HG02763 (cell line): ENCODE results near the gene DARS1.

Source experiments
- ATAC-seq: cut with Tn5 transposase; IDR thresholded peaks from one replicate; pipeline ENCODE4 v1.9.1; 2021; ENCODE audit warnings: mild to moderate bottlenecking, moderate library complexity; ENCODE audit not compliant: unreplicated experiment

DARS1 gene

GRCh38 chr2:135948141-135948540 lies 37.3 kb downstream of the DARS1 start:
- ATAC-seq, result no peak

DNA sequence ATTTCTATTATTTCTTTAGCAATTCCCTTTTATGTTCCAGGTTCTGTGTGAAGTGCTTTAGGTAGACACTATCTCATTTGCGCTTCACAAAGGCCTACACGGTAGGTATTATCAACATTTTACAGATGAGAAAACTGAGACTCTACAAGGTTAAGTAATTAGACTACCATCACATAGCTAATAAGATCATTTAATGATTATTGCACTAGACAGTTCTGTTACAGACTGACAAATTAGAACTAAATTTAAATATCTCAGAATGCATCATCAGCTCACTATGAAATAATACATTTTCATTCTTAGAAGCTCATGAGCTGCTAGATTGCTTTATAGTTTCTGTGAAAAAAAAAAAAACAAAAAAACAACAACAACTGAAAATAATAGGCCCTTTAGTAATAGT lies 37.9 kb downstream of the DARS1 start:
- no peak for ATAC-seq

DNA sequence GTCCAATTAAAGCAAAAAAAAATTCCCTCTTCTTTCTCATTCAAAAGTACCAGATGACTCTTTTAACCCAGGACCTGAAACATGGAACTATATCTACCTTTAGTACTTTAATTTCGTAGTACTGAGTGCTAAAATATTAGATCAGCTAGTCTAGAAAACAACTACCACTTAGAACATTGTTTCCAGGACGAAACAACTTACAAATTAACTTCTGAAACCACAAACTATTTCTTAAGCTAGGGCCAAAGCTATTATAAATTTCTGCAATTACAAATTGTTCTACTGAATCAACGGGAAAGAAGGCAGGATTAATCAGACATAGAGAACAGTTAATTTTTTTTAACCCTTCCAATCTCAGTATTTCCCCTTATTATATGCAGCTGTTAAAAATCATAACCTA lies 39.9 kb downstream of the DARS1 start:
- ATAC-seq, result no peak

DNA sequence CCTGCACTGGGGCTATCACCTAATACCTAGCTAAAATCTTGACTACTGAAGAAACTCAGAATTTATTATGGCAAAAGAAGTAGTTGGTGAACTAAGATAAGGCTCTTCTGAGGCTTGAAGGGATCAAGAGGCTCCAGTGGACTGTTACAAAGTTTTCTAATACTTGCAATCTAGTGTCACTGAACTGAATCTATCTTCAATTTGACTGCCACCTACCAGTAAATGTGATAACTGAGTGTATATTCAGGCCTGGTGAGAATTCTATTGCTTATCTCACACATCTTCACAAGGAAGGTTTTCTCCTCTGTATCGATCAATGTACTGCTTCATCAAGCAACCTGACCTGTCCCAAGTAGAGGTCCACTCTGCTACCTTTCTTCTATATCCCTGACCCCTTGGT lies 40.8 kb downstream of the DARS1 start:
- ATAC-seq, result no peak

GRCh38 chr2:135942936-135943688 lies 42.3 kb downstream of the DARS1 start:
- ATAC-seq, result no peak

- ATAC-seq, result no peak
These were observed 48.9 kb downstream of the DARS1 start for GRCh38 chr2:135936524-135936923.

GRCh38 chr2:135935914-135936313 lies 49.5 kb downstream of the DARS1 start:
- no peak for ATAC-seq

DNA sequence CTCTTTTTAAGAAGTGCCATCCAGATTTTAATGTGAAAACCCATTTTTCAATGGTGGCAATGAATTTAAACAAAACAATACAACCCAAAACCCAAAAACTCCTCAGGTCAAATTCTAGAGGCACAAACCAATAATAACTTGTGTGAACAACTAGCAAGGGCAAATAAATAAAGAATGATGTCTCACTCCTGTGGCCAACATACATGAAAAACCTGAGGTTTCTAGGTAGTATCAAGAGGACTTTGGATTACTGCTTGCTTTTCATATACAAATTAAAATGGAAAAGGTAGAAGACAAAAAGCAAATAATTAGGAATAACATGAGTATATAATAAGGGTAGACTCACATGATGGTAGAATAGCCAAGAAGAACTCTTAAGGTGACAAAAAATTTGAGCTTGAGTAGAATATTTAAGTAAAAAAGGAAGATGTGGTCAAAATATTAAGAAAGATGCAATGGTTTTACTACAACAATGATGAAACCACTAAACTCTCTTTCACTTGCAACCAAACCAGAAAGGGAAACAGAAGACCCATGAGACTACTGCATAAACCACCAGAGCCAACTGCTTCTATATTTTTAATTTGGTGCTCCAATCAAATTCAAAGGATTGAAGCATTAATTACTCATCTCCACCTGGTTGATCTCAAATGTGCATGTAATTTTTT lies 53.5 kb downstream of the DARS1 start:
- ATAC-seq, result no peak

- ATAC-seq, result no peak
These were observed 58.8 kb downstream of the DARS1 start for GRCh38 chr2:135926605-135927004.

DNA sequence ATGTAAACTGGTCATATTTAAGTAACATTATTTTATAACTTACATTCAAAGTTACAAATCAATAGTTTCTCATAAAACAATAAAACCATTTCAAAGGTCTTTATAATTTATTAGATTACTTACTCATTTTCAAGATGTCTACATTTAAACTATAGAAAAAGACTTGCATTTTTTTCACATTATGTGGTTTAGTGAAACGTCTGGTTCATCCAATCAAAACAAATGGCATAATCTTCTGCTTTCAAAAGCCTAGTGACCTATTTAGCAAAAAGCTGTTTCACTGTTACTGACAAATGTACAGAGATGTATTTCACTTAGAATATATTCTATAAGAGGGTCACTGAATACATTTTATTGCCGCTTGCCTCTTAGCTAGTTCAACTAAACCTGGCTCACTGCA lies 59.9 kb downstream of the DARS1 start:
- ATAC-seq, result no peak

- no peak for ATAC-seq
These were observed 69.2 kb downstream of the DARS1 start for GRCh38 chr2:135916207-135916606.

DNA sequence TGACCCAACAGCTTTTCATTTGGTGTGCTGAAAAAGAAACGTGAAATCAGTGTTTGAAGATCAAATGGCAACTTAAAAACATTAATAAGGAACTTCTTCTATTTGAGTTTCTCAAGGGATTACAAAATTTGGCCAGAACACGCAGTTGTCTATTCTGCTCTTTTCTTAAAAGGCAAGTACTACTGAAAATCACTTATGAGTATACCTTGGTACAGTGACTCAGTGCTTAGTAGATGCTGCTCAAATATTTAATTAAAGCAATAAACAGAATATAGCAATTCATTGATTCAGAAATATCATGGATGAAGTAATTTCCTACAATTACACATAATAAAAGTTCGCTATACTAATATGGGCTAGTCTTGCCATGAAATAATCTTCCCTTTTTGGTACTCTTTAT lies 70.9 kb downstream of the DARS1 start:
- ATAC-seq, result no peak

- ATAC-seq, result no peak
These were observed 71.6 kb downstream of the DARS1 start for GRCh38 chr2:135913727-135914365.

- no peak for ATAC-seq
These were observed 75.5 kb downstream of the DARS1 start for GRCh38 chr2:135909976-135910375.

DNA sequence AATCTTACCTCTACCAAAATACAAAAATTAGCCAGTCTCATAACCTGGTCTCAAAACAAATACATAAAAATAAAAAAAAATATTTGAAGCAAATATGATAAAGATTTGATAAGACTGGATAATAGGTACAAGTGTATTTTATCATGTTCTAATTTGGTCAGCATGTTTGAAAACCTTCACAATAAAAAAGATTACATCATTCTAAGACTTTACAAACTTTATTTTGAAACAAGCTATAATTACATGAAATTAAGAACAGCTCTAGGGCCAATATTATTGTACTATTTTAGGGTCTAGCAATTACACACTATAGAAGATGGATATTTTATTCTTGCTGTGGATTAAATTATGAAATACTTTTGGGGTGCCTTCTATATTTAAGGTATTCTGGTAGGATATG lies 79.7 kb downstream of the DARS1 start:
- no peak for ATAC-seq

- no peak for ATAC-seq
These were observed 81.0 kb downstream of the DARS1 start for GRCh38 chr2:135904341-135904989.

GRCh38 chr2:135903650-135904049 lies 81.8 kb downstream of the DARS1 start:
- ATAC-seq, result no peak

DNA sequence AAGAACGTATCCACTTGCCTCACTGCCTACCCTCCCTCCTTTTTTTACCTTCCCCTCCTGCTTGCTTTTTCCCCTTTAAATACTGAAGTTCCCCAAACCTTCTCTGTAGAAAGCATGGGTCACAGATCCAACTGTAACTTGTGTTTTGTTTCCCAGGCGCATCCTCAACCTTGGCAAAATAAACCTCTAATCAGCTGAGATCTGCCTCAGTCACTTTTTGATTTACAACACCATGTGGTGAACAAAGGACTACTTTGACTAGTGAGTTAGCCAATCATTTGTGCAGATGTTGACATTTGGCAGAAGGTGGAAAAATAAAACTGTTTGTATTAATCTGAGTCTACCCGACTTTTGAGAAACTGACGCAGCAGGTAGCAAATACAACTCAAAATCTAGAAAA lies 85.9 kb downstream of the DARS1 start:
- ATAC-seq, result no peak

DNA sequence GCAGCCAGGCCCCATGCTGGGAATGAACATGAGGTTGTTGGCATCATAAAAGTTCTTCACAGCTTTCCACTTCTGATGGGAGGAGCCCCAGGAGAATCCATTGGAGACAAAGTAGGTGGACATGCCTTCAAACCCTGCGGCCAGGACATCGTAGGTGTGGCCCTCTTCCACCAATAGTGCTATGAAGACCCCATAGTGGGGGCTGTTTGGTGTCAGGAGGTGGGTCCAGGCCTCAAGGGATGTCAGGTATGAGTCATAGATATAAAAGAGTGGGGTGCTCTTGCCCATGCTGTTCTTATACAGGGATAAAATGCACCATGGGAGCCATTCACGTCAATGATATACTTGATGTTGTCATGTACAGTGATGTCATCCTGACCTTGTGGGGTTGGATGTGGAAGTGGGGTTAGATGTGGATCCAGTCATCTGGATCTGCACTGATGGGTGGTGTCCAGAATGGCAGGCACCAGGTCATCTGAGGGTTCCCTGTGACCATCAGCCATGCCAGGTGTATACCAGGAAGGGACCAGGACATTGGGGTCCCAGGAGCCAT lies 87.1 kb downstream of the DARS1 start:
- no peak for ATAC-seq

- no peak for ATAC-seq
These were observed 90.5 kb downstream of the DARS1 start for GRCh38 chr2:135894930-135895329.

- no peak for ATAC-seq
These were observed 92.0 kb downstream of the DARS1 start for GRCh38 chr2:135893374-135893794.
